Fibroblast of lung (primary cell): ENCODE data around the gene C21orf91. TPM values are rescaled to one million over a fixed set of nuclear protein-coding genes. Genes with fewer than 3 reads are reported as not detected.

Experiments
- DNase-seq, 2 donors: peaks; one replicate each; pipeline versions ENCODE4 v3.0.0 to v3.0.0-alpha.2; 2010; ENCODE audit warnings: low read depth in 2 of 2
- H2AFZ ChIP-seq: 2 replicates; pipeline ENCODE4 v1.5.1; 2012; ENCODE audit warnings: low read length, control low read depth, inconsistent platforms
- H3K27ac ChIP-seq: 2 replicates; pipeline ENCODE4 v1.5.1; 2011; ENCODE audit warnings: low read length, control low read depth; ENCODE audit not compliant: insufficient read depth
- H3K27me3 ChIP-seq: 2 replicates; pipeline ENCODE4 v1.5.1; 2011; ENCODE audit warnings: mild to moderate bottlenecking, low read length; ENCODE audit not compliant: control insufficient read depth, insufficient read depth
- H3K36me3 ChIP-seq: 2 replicates; pipeline ENCODE4 v1.5.1; 2011; ENCODE audit warnings: low read length; ENCODE audit not compliant: control insufficient read depth, insufficient read depth
- H3K4me1 ChIP-seq: 2 replicates; pipeline ENCODE4 v1.5.1; 2011; ENCODE audit warnings: low read length; ENCODE audit not compliant: control insufficient read depth, insufficient read depth; ENCODE audit errors: extremely low read depth
- H3K4me2 ChIP-seq: 2 replicates; pipeline ENCODE4 v1.5.1; 2011; ENCODE audit warnings: low read length, control low read depth; ENCODE audit not compliant: insufficient read depth; ENCODE audit errors: extremely low read depth
- H3K4me3 ChIP-seq, 4 experiments: fragments of 200-600 bp in 1 of 4; sonication (generic) in 1 of 4; replicated peaks in 1 of 4; 2 replicates each; pipeline ENCODE4 v1.5.1; 2011 to 2016; ENCODE audit warnings: low read length in 4 of 4, low read depth in 3 of 4, mild to moderate bottlenecking in 3 of 4, control low read depth in 2 of 4, inconsistent platforms in 1 of 4, mixed read lengths in 1 of 4; ENCODE audit not compliant: insufficient read depth in 1 of 4; ENCODE audit errors: control extremely low read depth in 1 of 4
- H3K79me2 ChIP-seq: 2 replicates; pipeline ENCODE4 v1.5.1; 2012; ENCODE audit warnings: mild to moderate bottlenecking, low read length, inconsistent platforms; ENCODE audit not compliant: control insufficient read depth, insufficient read depth
- H3K9ac ChIP-seq: 2 replicates; pipeline ENCODE4 v1.5.1; 2011; ENCODE audit warnings: mild to moderate bottlenecking, low read length, control low read depth; ENCODE audit not compliant: insufficient read depth
- H3K9me3 ChIP-seq: 2 replicates; pipeline ENCODE4 v1.5.1; 2012; ENCODE audit warnings: low read depth, low read length; ENCODE audit not compliant: control insufficient read depth, insufficient read depth
- H4K20me1 ChIP-seq: 2 replicates; pipeline ENCODE4 v1.5.1; 2011; ENCODE audit warnings: low read length; ENCODE audit not compliant: control insufficient read depth, insufficient read depth; ENCODE audit errors: extremely low read depth
- EZH2 ChIP-seq: IDR thresholded peaks from 2 replicates; pipeline ENCODE4 v1.5.1; 2012; ENCODE audit warnings: low read length, control low read depth, mild to moderate bottlenecking; ENCODE audit errors: missing control alignments
- polyA plus RNA-seq, 2 donors: library from polyadenylated mRNA; depleted of rRNA in 1 of 2; stranded (reverse) in 1 of 2; unstranded in 1 of 2; fragments of >200 nt; gene quantifications; 2 replicates each; pipeline ENCODE4 v1.2.1, GENCODE V29; 2011 to 2012; ENCODE audit warnings: missing spikeins in 1 of 2
- total RNA-seq: library from RNA; depleted of rRNA; stranded (reverse); fragments of >200 nt; gene quantifications from 2 replicates; pipeline ENCODE4 v1.2.1, GENCODE V29; 2014
- TF ChIP-seq, protein P1 (sequence below), 2 donors: IDR thresholded peaks in 1 of 2; conservative IDR thresholded peaks in 1 of 2; 1 replicate in 1 of 2; 2 replicates in 1 of 2; pipeline ENCODE4 v1.5.1; 2011 to 2012; ENCODE audit warnings: low read length in 2 of 2, control low read depth in 1 of 2, inconsistent platforms in 1 of 2, low read depth in 1 of 2, mild to moderate bottlenecking in 1 of 2

Gene C21orf91
- total and polyA plus RNA-seq, 2 donors (not counting 1 experiment from before 2014, with no cell fraction given): 11.0 to 13.9 TPM

DNA sequence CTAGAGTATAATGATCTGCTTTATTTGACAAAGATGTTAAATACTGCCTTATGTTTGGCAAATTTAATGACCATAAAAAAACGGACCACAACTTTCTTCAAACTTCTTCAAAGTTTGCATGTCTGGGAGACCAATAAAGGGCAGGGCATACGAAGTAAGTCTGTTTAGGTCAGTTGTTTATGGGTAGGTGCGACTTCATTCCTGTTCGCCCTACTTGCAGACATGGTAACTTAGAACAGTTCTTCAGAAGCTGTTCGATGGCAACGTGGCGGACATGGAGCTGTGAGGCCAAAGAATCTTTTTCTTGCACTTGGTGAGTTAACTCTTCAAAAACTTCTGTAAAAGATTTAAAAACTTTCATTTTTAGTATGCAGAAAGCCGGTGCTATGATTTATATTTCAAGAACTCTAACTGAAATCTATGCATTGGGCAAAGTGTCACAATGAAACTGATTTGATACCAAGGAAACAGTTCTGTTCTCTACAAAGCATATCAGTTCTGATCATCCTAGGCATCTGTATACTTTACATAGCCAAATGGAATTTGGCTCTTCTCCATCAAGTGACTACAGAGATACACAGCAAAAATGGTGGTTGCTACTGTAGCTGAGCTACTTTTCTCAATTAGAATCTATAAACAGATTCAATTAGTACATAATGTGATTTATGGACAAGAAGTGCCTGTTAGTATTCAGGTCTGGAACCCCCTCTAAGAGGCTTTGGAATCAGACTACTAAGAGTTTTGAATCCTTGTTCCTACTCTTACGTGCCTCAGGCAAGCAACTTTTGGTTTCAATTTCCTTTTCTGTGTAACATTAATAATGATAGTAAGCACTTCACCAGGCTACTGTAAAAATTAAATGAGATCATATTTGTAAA lies 25.7 kb downstream of the C21orf91 start:
- TF ChIP-seq, protein P1, sequence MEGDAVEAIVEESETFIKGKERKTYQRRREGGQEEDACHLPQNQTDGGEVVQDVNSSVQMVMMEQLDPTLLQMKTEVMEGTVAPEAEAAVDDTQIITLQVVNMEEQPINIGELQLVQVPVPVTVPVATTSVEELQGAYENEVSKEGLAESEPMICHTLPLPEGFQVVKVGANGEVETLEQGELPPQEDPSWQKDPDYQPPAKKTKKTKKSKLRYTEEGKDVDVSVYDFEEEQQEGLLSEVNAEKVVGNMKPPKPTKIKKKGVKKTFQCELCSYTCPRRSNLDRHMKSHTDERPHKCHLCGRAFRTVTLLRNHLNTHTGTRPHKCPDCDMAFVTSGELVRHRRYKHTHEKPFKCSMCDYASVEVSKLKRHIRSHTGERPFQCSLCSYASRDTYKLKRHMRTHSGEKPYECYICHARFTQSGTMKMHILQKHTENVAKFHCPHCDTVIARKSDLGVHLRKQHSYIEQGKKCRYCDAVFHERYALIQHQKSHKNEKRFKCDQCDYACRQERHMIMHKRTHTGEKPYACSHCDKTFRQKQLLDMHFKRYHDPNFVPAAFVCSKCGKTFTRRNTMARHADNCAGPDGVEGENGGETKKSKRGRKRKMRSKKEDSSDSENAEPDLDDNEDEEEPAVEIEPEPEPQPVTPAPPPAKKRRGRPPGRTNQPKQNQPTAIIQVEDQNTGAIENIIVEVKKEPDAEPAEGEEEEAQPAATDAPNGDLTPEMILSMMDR (conservative IDR thresholded peaks at IDR 0.05 in 1 of 2, IDR thresholded peaks at IDR 0.05 in 1 of 2; ENCODE audit: low read depth in 1 of 2, low read length in 2 of 2): no peak
- TF ChIP-seq EZH2: no peak
- Histone ChIP-seq H3K9me3 (no peaks in the 10 kb centered on the region), H2AFZ (peak overlapping the region; percentile 73), H3K27me3 (no peaks in the 10 kb centered on the region), H3K4me3 (peak overlapping the region; percentile 11 to 50 (median 34)), H3K36me3 (no peaks in the 10 kb centered on the region), H3K4me2 (peak overlapping the region; percentile 61), H3K4me1 (no peaks in the 10 kb centered on the region), H3K27ac (peak overlapping the region; percentile 66), H3K79me2 (no peaks in the 10 kb centered on the region), H4K20me1 (no peaks in the 10 kb centered on the region), H3K9ac (peak overlapping the region; percentile 39)
- peak; percentile 53 to 66 for DNase-seq

DNA sequence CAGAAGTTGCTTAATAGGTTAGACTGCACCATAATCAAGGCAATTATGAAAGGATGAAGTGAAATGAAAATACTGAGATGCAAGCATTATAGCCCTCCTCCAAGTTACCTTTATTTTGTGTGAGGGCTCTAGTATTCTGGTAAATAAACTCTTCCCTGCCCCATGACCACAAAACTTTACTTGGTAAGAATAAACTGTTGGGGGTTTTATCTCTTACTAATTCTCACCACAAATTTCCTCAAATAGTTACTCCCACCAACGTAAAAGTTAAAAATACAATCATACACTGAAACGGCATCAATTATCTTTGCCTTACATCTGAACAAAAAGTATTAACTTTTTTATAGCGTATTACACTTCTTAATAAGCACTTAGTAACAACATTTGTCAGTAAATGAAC lies 29.5 kb downstream of the C21orf91 start:
- no peak overlapping the region for H2AFZ ChIP-seq
- H3K9me3 ChIP-seq: no peaks in the 10 kb centered on the region
- no peaks in the 10 kb centered on the region for H3K79me2 ChIP-seq
- no peak for TF ChIP-seq EZH2
- TF ChIP-seq, protein P1 (conservative IDR thresholded peaks at IDR 0.05 in 1 of 2, IDR thresholded peaks at IDR 0.05 in 1 of 2; ENCODE audit: low read depth in 1 of 2, low read length in 2 of 2): no peak
- H3K4me2 ChIP-seq: no peak overlapping the region
- no peaks in the 10 kb centered on the region for H3K4me1 ChIP-seq
- H4K20me1 ChIP-seq: no peaks in the 10 kb centered on the region
- H3K27me3 ChIP-seq: no peaks in the 10 kb centered on the region
- H3K4me3 ChIP-seq: no peak overlapping the region
- no peak for DNase-seq
- no peaks in the 10 kb centered on the region for H3K36me3 ChIP-seq
- H3K9ac ChIP-seq: no peak overlapping the region
- H3K27ac ChIP-seq: no peak overlapping the region

DNA sequence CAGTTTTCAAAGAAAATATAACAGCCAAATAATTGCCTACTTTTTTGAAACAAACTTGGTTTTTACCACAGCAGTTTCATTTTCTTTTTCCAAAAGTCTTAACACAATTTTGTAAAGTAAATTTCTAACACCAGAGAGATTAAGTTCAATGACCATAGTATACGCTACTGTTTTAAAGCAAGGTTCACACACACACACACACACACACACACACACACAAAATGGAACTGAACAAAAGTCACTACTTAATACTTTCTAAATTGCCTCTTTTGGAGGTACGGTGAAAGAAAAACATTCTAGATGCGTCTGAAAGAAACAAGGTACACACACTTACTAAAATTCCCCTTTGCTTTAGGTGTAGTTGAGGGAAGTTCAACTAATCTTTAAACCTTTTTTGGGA lies 30.1 kb downstream of the C21orf91 start:
- Histone ChIP-seq H3K79me2 (no peaks in the 10 kb centered on the region), H3K36me3 (no peaks in the 10 kb centered on the region), H3K9me3 (no peaks in the 10 kb centered on the region), H3K4me2 (no peak overlapping the region), H3K27ac (no peak overlapping the region), H3K27me3 (no peaks in the 10 kb centered on the region), H3K4me3 (no peak overlapping the region), H3K9ac (no peak overlapping the region), H3K4me1 (no peaks in the 10 kb centered on the region), H2AFZ (no peak overlapping the region), H4K20me1 (no peaks in the 10 kb centered on the region)
- TF ChIP-seq EZH2: no peak
- TF ChIP-seq, protein P1 (conservative IDR thresholded peaks at IDR 0.05 in 1 of 2, IDR thresholded peaks at IDR 0.05 in 1 of 2; ENCODE audit: low read depth in 1 of 2, low read length in 2 of 2): no peak
- DNase-seq: no peak
